GM18505 (cell line): ENCODE measurements around the gene ITPR2.

Experiments used
- ATAC-seq: cut with Tn5 transposase; IDR thresholded peaks from one replicate; pipeline ENCODE4 v1.9.1; 2021; ENCODE audit not compliant: unreplicated experiment
- POLR2A ChIP-seq: IDR thresholded peaks from 4 replicates; pipeline ENCODE4 v1.6.1; 2011; ENCODE audit warnings: borderline replicate concordance; ENCODE audit not compliant: insufficient read depth, insufficient read length; ENCODE audit errors: extremely low read depth

ITPR2 gene

GRCh38 chr12:26523708-26524150 lies 309.3 kb downstream of the ITPR2 start:
- ATAC-seq = no peak
- TF ChIP-seq POLR2A = no peak

- no peak for TF ChIP-seq POLR2A
- ATAC-seq = peak; percentile 51
Observed at GRCh38 chr12:26520869-26521268, 312.1 kb downstream of the ITPR2 start.

GRCh38 chr12:26520109-26520508 lies 312.9 kb downstream of the ITPR2 start:
- no peak for ATAC-seq
- no peak for TF ChIP-seq POLR2A

- TF ChIP-seq POLR2A = no peak
- ATAC-seq = no peak
Observed at GRCh38 chr12:26519462-26519861, 313.5 kb downstream of the ITPR2 start.

- ATAC-seq = peak; percentile 70
Observed at GRCh38 chr12:26517320-26517719, 315.7 kb downstream of the ITPR2 start.

GRCh38 chr12:26514364-26514763 lies 318.6 kb downstream of the ITPR2 start:
- no peak for TF ChIP-seq POLR2A
- no peak for ATAC-seq

- TF ChIP-seq POLR2A = no peak
- ATAC-seq = no peak
Observed at GRCh38 chr12:26513363-26514043, 319.5 kb downstream of the ITPR2 start.

- TF ChIP-seq POLR2A = no peak
- no peak for ATAC-seq
Observed at GRCh38 chr12:26512213-26512612, 320.8 kb downstream of the ITPR2 start.

- no peak for ATAC-seq
- no peak for TF ChIP-seq POLR2A
Observed at GRCh38 chr12:26510354-26510674, 322.7 kb downstream of the ITPR2 start.

- no peak for TF ChIP-seq POLR2A
- ATAC-seq = no peak
Observed at GRCh38 chr12:26507613-26508012, 325.4 kb downstream of the ITPR2 start.

- ATAC-seq = no peak
- no peak for TF ChIP-seq POLR2A
Observed at GRCh38 chr12:26499979-26500640, 332.9 kb downstream of the ITPR2 start.

- TF ChIP-seq POLR2A = no peak
- ATAC-seq = no peak
Observed at GRCh38 chr12:26496170-26496569, 336.8 kb downstream of the ITPR2 start.

- no peak for ATAC-seq
- TF ChIP-seq POLR2A = no peak
Observed at GRCh38 chr12:26493656-26494055, 339.3 kb downstream of the ITPR2 start.

GRCh38 chr12:26492406-26492805 lies 340.6 kb downstream of the ITPR2 start:
- no peak for TF ChIP-seq POLR2A
- no peak for ATAC-seq
